ENCODE measurements around the gene COX14. TPM values are rescaled to one million over a fixed set of nuclear protein-coding genes. Genes with fewer than 3 reads are reported as not detected.

COX14 gene
- total RNA-seq, 1 donor, result 34.3 TPM

DNA sequence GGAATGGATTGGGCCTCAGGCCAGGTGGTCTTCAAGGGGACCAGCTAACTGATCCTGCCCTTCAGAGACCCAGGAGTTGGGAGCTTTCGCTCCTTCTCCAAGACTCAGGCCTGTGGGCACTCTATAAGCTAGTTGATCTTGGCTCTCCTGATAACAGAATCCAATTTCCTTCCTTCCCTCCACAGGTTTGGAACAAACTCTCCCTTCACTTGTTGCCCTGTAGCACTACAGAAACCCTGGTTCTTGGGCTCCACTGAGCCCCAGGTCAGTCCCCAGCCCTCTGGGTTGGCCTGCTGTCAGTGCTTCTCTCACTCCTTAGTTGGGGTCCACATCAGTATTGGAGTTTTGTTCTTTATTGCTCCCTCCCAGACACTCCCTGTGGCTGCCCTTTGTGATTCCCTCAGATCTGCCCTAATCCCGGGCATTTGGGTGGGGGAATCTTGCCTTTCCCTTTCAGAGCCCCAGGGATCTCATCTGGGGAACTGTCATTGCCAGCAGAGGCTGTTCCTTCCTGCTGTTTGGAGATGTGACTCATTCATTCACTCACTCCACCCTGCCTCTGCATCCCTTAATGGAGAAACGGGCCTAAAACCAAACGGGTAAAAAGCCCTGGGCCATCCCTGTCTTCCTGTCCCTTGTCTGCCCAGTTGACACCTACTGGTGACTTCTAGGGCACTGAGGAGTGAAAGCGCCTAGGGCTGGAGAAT lies 12.6 kb upstream of the COX14 start:
- H3K4me3 ChIP-seq (ENCODE audit: low read length), result no peak overlapping the region
- no peaks in the 10 kb centered on the region for H3K4me1 ChIP-seq (ENCODE audit: insufficient read depth, low read length)
- no peaks in the 10 kb centered on the region for H3K27me3 ChIP-seq (ENCODE audit: insufficient read depth, low read length)
- H3K9me3 ChIP-seq (ENCODE audit: low read depth, low read length), result no peaks in the 10 kb centered on the region

GRCh38 chr12:50100561-50100960 lies 11.5 kb upstream of the COX14 start:
- Histone ChIP-seq H3K4me3 (ENCODE audit: low read length) (no peak overlapping the region), H3K4me1 (ENCODE audit: insufficient read depth, low read length) (no peaks in the 10 kb centered on the region), H3K27me3 (ENCODE audit: insufficient read depth, low read length) (no peaks in the 10 kb centered on the region)

DNA sequence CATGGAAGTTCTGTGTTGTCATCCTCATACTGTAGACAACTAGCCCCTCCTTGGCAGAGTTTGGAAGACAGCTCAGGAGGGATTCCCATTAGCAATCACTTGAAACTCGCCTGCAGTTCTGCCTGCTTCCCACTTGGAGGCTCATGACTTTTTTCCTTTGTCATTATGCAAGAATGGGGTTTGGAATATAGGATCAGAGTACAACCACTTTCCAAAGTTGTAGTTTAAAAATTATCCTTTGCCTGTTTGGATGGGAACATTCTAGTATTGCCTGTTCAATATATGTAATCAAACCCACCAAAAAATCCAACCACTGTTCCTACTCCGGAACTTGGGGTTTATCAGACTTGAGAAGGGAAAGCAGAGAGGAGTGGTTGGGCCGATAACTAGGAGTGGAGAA lies 10.4 kb upstream of the COX14 start:
- no peaks in the 10 kb centered on the region for H3K4me1 ChIP-seq (ENCODE audit: insufficient read depth, low read length)
- H3K9me3 ChIP-seq (ENCODE audit: low read depth, low read length), result no peaks in the 10 kb centered on the region
- H3K4me3 ChIP-seq (ENCODE audit: low read length), result no peak overlapping the region
- H3K27me3 ChIP-seq (ENCODE audit: insufficient read depth, low read length), result no peaks in the 10 kb centered on the region

More at GRCh38 chr12:50100561-50100960, 11.5 kb upstream of the COX14 start:
- H3K9me3 ChIP-seq (ENCODE audit: low read depth, low read length), result no peaks in the 10 kb centered on the region

DNA sequence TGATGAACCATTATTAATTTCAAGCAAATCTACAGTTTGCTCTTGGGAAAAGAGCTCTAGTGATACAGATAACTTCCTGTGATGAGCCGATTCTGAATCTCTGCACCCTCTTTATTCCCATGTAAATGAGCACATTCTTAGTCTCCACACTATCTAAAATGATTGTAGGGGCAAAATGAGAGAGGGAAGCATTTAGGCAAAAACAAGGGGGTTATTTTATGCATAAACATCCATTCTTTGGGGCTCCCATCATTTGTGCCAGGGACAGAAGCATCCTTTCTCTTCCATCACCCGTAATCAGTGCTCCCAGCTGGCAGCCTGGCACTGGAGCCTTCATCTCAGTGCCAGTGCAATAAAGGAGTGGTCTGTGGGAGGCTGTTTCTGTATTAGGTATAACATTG lies 9.9 kb upstream of the COX14 start:
- H3K4me3 ChIP-seq (ENCODE audit: low read length), result no peak overlapping the region
- no peaks in the 10 kb centered on the region for H3K27me3 ChIP-seq (ENCODE audit: insufficient read depth, low read length)
- H3K9me3 ChIP-seq (ENCODE audit: low read depth, low read length), result no peaks in the 10 kb centered on the region
- no peaks in the 10 kb centered on the region for H3K4me1 ChIP-seq (ENCODE audit: insufficient read depth, low read length)

GRCh38 chr12:50102646-50103309 lies 9.3 kb upstream of the COX14 start:
- Histone ChIP-seq H3K27me3 (ENCODE audit: insufficient read depth, low read length) (no peaks in the 10 kb centered on the region), H3K9me3 (ENCODE audit: low read depth, low read length) (no peaks in the 10 kb centered on the region), H3K4me3 (ENCODE audit: low read length) (no peak overlapping the region), H3K4me1 (ENCODE audit: insufficient read depth, low read length) (no peaks in the 10 kb centered on the region)

GRCh38 chr12:50103351-50103750 lies 8.7 kb upstream of the COX14 start:
- Histone ChIP-seq H3K4me3 (ENCODE audit: low read length) (no peak overlapping the region), H3K9me3 (ENCODE audit: low read depth, low read length) (no peaks in the 10 kb centered on the region), H3K4me1 (ENCODE audit: insufficient read depth, low read length) (no peaks in the 10 kb centered on the region), H3K27me3 (ENCODE audit: insufficient read depth, low read length) (no peaks in the 10 kb centered on the region)

DNA sequence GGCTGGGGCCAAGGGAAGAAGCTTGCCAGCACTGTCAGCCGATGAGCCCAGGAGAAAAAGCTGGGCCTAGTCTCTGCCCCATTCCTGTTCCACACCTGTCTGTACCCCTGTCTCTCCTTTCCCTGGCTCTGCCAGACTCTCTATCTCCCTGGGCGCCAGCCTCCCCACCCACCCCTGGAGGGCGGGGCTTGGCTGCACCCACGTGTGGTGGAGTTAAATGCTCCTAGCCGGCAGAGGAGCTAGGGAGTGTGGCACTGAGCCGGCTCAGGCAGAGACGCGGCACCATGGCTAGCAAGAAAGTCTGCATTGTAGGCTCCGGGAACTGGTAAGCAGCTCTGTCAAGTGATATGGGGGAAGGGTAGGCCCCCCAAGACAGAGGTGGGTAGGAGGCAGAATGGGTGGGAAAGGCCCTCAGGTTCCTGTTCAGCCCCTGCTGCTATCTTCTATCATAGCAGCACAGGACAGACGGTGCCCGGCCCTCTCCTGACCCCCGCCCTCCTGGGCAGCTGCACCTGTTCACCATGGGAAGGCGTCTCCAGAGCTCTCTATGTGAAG lies 8.2 kb upstream of the COX14 start, which contains the start of gene GPD1:
Gene GPD1 (plus strand): TSS at position 242 of the 555 bp plus-strand sequence. CDS start 43 bp downstream, at position 285.
- H3K4me3 ChIP-seq (ENCODE audit: low read length), result no peak within 1 kb of the TSS
- no peaks in the 10 kb centered on the region for H3K27me3 ChIP-seq (ENCODE audit: insufficient read depth, low read length)
- no peaks in the 10 kb centered on the region for H3K9me3 ChIP-seq (ENCODE audit: low read depth, low read length)
- H3K4me1 ChIP-seq (ENCODE audit: insufficient read depth, low read length), result no peaks in the 10 kb centered on the region

- Histone ChIP-seq H3K27me3 (ENCODE audit: insufficient read depth, low read length) (no peaks in the 10 kb centered on the region), H3K4me3 (ENCODE audit: low read length) (no peak overlapping the region), H3K9me3 (ENCODE audit: low read depth, low read length) (no peaks in the 10 kb centered on the region), H3K4me1 (ENCODE audit: insufficient read depth, low read length) (peaks cover 2% of the 10 kb centered on the region)
Observed at GRCh38 chr12:50104417-50105366, 7.3 kb upstream of the COX14 start.

- no peaks in the 10 kb centered on the region for H3K9me3 ChIP-seq (ENCODE audit: low read depth, low read length)
- H3K27me3 ChIP-seq (ENCODE audit: insufficient read depth, low read length), result no peaks in the 10 kb centered on the region
- peaks cover 14% of the 10 kb centered on the region for H3K4me1 ChIP-seq (ENCODE audit: insufficient read depth, low read length)
- H3K4me3 ChIP-seq (ENCODE audit: low read length), result no peak overlapping the region
Observed at GRCh38 chr12:50105913-50106450, 6.1 kb upstream of the COX14 start.

GRCh38 chr12:50106907-50107306 lies 5.1 kb upstream of the COX14 start:
- Histone ChIP-seq H3K4me1 (ENCODE audit: insufficient read depth, low read length) (peaks cover 17% of the 10 kb centered on the region), H3K4me3 (ENCODE audit: low read length) (no peak overlapping the region), H3K27me3 (ENCODE audit: insufficient read depth, low read length) (no peaks in the 10 kb centered on the region), H3K9me3 (ENCODE audit: low read depth, low read length) (no peaks in the 10 kb centered on the region)

GRCh38 chr12:50107416-50108268 lies 4.4 kb upstream of the COX14 start:
- H3K27me3 ChIP-seq (ENCODE audit: insufficient read depth, low read length), result no peaks in the 10 kb centered on the region
- H3K9me3 ChIP-seq (ENCODE audit: low read depth, low read length), result no peaks in the 10 kb centered on the region
- no peak overlapping the region for H3K4me3 ChIP-seq (ENCODE audit: low read length)
- peaks cover 17% of the 10 kb centered on the region for H3K4me1 ChIP-seq (ENCODE audit: insufficient read depth, low read length)

DNA sequence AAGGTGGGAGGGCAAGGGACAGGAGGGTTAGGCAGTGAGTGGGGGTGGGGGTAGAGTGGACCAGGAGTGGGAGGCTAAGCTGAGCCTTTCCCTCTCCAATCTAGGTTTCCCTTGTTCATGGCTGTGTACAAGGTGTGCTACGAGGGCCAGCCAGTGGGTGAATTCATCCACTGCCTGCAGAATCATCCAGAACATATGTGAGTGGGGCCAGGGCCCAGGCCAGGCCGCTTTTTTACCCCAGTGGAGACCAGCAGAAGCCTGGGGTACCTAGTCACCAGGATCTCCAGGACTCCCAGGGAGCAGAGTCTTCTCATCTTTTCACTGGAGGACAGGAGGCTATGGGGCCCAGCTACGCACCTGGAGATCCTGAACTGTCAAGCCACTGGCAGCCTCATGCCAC lies 2.7 kb upstream of the COX14 start:
- H3K4me3 ChIP-seq (ENCODE audit: low read length), result no peak overlapping the region
- H3K9me3 ChIP-seq (ENCODE audit: low read depth, low read length), result no peaks in the 10 kb centered on the region
- H3K4me1 ChIP-seq (ENCODE audit: insufficient read depth, low read length), result peaks cover 33% of the 10 kb centered on the region
- H3K27me3 ChIP-seq (ENCODE audit: insufficient read depth, low read length), result no peaks in the 10 kb centered on the region

DNA sequence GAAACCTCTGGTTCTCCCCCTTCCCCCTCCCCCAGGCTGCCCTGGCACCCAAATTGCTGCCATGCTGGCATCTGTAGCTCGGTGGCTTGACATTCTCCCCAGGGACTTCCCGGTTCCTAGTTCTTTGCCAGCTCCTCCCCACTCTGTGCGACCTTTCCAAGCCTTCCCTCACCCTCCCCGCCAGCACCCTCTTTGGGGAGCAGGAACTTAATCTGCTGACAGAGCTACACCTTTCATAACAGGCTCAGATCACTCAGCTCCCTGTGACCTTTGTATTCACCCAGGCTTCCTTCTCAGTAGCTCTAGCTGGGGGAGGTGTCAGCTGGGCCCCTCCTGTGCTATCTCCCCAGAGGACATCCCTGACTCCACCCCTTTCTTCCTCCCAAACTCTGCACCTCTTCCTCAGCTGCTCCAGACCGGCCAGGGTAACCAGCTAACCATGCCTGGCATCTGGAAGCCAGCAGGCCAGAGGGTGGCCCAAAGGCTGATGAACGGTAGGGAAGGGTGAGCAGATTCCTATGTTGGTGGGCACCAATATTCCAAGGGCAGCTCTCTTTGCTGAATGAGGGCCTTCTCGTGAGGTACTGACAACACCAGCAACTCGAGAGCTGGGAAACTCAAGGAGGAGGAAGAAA lies 1.8 kb upstream of the COX14 start:
- H3K4me3 ChIP-seq (ENCODE audit: low read length), result no peak overlapping the region
- no peaks in the 10 kb centered on the region for H3K27me3 ChIP-seq (ENCODE audit: insufficient read depth, low read length)
- no peaks in the 10 kb centered on the region for H3K9me3 ChIP-seq (ENCODE audit: low read depth, low read length)
- H3K4me1 ChIP-seq (ENCODE audit: insufficient read depth, low read length), result peaks cover 36% of the 10 kb centered on the region

Data from mononuclear cell (primary cell).